ENCODE results near the gene BEX2. TPM values are rescaled to one million over a fixed set of nuclear protein-coding genes. Genes with fewer than 3 reads are reported as not detected.
"Not testable (repeated sequence)": the region's sequence is repeated elsewhere in the genome, so short reads cannot be mapped to it uniquely, and the experiment has no call there.

Gene BEX2
- total and polyA plus RNA-seq, 10 of the 15 experiments (the other 5 are each of a cell fraction or from before 2014, with no cell fraction given): 0.33 to 2.8 (median 0.85) TPM

DNA sequence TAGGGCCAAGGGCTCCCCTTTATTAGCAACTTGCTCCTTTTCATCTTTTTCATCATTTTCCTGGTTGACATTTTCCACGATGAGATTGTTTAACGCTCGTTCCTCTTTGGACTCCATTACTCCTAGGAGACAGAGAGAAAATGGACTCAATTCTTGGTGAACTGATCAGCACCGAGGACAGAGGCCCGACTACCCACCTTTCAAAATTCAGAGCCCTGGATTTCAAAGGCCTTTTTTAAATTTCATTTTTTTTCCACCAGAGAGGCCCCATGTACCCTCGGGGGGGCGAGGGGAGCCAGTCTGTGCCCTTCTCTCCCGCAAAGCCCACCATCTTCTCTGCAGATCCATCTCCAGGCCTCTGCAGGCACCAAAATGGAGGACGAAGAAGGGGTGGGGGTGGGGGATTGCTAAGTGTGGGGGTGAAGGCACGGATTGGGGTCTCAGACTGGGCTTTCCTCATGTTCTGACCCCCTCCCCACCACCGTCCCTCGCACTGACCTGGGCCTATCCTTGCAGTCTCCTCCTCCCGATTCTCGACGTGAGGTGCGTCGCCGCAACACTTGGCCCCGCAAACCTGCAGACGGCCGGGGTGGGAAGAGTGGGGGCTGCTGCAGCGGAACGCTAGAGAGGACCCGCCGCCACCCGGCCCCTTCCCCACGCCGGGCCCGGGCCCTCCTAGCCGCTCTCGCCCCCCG, 783 bp downstream of the BEX2 start:
- TF ChIP-seq SKIL (IDR thresholded peaks at IDR 0.05; ENCODE audit: low read depth, poor library complexity, severe bottlenecking): no peak
- no peak for TF ChIP-seq CHD1 (IDR thresholded peaks at IDR 0.05; ENCODE audit: low read depth, low read length)
- no peak for TF ChIP-seq ASH2L (IDR thresholded peaks at IDR 0.05; ENCODE audit: borderline replicate concordance, low read depth)
- TF ChIP-seq ETV6 (conservative IDR thresholded peaks at IDR 0.05 in 1 of 2, IDR thresholded peaks at IDR 0.05 in 1 of 2; ENCODE audit: borderline replicate concordance in 1 of 2, low read depth in 1 of 2): no peak
- no peak for TF ChIP-seq MTA3 (IDR thresholded peaks at IDR 0.05; ENCODE audit: borderline replicate concordance, low read length)
- TF ChIP-seq CHD4 (IDR thresholded peaks at IDR 0.05): no peak
- TF ChIP-seq SPI1 (IDR thresholded peaks at IDR 0.05; ENCODE audit: borderline replicate concordance, insufficient read depth, low read depth, low read length): no peak
- no peak for TF ChIP-seq MTA2 (IDR thresholded peaks at IDR 0.05; ENCODE audit: low read depth)
- TF ChIP-seq ESRRA (IDR thresholded peaks at IDR 0.05; ENCODE audit: low read length): no peak
- TF ChIP-seq POLR2AphosphoS5 (IDR thresholded peaks at IDR 0.05; ENCODE audit: low read length): no peak
- TF ChIP-seq, protein P1, sequence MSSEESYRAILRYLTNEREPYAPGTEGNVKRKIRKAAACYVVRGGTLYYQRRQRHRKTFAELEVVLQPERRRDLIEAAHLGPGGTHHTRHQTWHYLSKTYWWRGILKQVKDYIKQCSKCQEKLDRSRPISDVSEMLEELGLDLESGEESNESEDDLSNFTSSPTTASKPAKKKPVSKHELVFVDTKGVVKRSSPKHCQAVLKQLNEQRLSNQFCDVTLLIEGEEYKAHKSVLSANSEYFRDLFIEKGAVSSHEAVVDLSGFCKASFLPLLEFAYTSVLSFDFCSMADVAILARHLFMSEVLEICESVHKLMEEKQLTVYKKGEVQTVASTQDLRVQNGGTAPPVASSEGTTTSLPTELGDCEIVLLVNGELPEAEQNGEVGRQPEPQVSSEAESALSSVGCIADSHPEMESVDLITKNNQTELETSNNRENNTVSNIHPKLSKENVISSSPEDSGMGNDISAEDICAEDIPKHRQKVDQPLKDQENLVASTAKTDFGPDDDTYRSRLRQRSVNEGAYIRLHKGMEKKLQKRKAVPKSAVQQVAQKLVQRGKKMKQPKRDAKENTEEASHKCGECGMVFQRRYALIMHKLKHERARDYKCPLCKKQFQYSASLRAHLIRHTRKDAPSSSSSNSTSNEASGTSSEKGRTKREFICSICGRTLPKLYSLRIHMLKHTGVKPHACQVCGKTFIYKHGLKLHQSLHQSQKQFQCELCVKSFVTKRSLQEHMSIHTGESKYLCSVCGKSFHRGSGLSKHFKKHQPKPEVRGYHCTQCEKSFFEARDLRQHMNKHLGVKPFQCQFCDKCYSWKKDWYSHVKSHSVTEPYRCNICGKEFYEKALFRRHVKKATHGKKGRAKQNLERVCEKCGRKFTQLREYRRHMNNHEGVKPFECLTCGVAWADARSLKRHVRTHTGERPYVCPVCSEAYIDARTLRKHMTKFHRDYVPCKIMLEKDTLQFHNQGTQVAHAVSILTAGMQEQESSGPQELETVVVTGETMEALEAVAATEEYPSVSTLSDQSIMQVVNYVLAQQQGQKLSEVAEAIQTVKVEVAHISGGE (CRISPR knock-in tag; IDR thresholded peaks at IDR 0.05): no peak
- TF ChIP-seq SIX5 (IDR thresholded peaks at IDR 0.05; ENCODE audit: low read depth, low read length, severe bottlenecking): no peak
- H3K79me2 ChIP-seq (ENCODE audit: control insufficient read depth, insufficient read depth, low read length): no peaks in the 10 kb centered on the region
- H3K4me3 ChIP-seq: peak overlapping the region; percentile 50; the same call in 1 of the 2 replicates
- WGBS (ENCODE audit: insufficient coverage, insufficient replicate concordance, low lambda C conversion rate, missing lambda C conversion rate): 47% methylated on average over 28 of the region's 32 CpGs
- H3K4me1 ChIP-seq (ENCODE audit: control insufficient read depth, insufficient read depth, low read length): no peaks in the 10 kb centered on the region
- SMC1A ChIA-PET (ENCODE audit: uncharacterized antibody, unreplicated experiment): no interaction called here
- FAIRE-seq (no peak), DNase-seq (ENCODE audit: low read depth, low spot score) (no peak), ATAC-seq (no peak)
- intact Hi-C loops (cut with micrococcal nuclease; ENCODE audit: unreplicated experiment): no loop called here
- no peak overlapping the region for H3K9ac ChIP-seq (ENCODE audit: control insufficient read depth, insufficient read depth, low read length)
- CTCF ChIA-PET: no interaction called here
- no peaks in the 10 kb centered on the region for H4K20me1 ChIP-seq (ENCODE audit: control insufficient read depth, insufficient read depth)
- POLR2A ChIA-PET: no interaction called here
- RAD21 ChIA-PET (ENCODE audit: unreplicated experiment): no interaction called here
- H3K9me3 ChIP-seq (replicated peaks; ENCODE audit: control insufficient read depth, insufficient read depth, low read length): no peaks in the 10 kb centered on the region
- no peak overlapping the region for H2AFZ ChIP-seq (ENCODE audit: control insufficient read depth, low read depth, low read length)
- H3K4me2 ChIP-seq (ENCODE audit: control insufficient read depth, insufficient read depth): peak overlapping the region; percentile 59
- in situ Hi-C loops (cut with MboI): no loop called here
- BruUV-seq (replicated peaks): no TSS peak
- no peaks in the 10 kb centered on the region for H3K27me3 ChIP-seq (replicated peaks in 1 of 2; ENCODE audit: control insufficient read depth in 2 of 2, insufficient read depth in 2 of 2, low read length in 1 of 2)
- no peaks in the 10 kb centered on the region for H3K36me3 ChIP-seq (ENCODE audit: control insufficient read depth in 2 of 2, insufficient read depth in 2 of 2, low read length in 1 of 2)
- H3K27ac ChIP-seq (ENCODE audit: control insufficient read depth, insufficient read depth): no peak overlapping the region

- 64% methylated on average over 4 of the region's 4 CpGs for WGBS (ENCODE audit: insufficient coverage, insufficient replicate concordance, low lambda C conversion rate, missing lambda C conversion rate)
Measured at GRCh38 chrX:103305666-103306065, 5.1 kb downstream of the BEX2 start.

More at GRCh38 chrX:103305666-103306065, 5.1 kb downstream of the BEX2 start:
- H3K4me1 ChIP-seq (ENCODE audit: control insufficient read depth, insufficient read depth, low read length); ATAC-seq; FAIRE-seq; H3K4me2 ChIP-seq (ENCODE audit: control insufficient read depth, insufficient read depth); POLR2A ChIA-PET; DNase-seq (ENCODE audit: low read depth, low spot score); H4K20me1 ChIP-seq (ENCODE audit: control insufficient read depth, insufficient read depth); in situ Hi-C loops (cut with MboI); H3K36me3 ChIP-seq (ENCODE audit: control insufficient read depth in 2 of 2, insufficient read depth in 2 of 2, low read length in 1 of 2); CTCF ChIA-PET; RAD21 ChIA-PET (ENCODE audit: unreplicated experiment); intact Hi-C loops (cut with micrococcal nuclease; ENCODE audit: unreplicated experiment); SMC1A ChIA-PET (ENCODE audit: uncharacterized antibody, unreplicated experiment); H3K9me3 ChIP-seq (replicated peaks; ENCODE audit: control insufficient read depth, insufficient read depth, low read length); H2AFZ ChIP-seq (ENCODE audit: control insufficient read depth, low read depth, low read length); H3K27me3 ChIP-seq (replicated peaks in 1 of 2; ENCODE audit: control insufficient read depth in 2 of 2, insufficient read depth in 2 of 2, low read length in 1 of 2); H3K4me3 ChIP-seq; BruUV-seq (replicated peaks); H3K27ac ChIP-seq (ENCODE audit: control insufficient read depth, insufficient read depth); H3K79me2 ChIP-seq (ENCODE audit: control insufficient read depth, insufficient read depth, low read length); H3K9ac ChIP-seq (ENCODE audit: control insufficient read depth, insufficient read depth, low read length): not testable (repeated sequence)
